Mesothelial cell of epicardium (in vitro differentiated cells): ENCODE measurements around the gene USP3. TPM values are rescaled to one million over a fixed set of nuclear protein-coding genes. Genes with fewer than 3 reads are reported as not detected.
"Not testable (repeated sequence)": the region's sequence is repeated elsewhere in the genome, so short reads cannot be mapped to it uniquely, and the experiment has no call there.

Experiments
- DNase-seq, 2 experiments: peaks; one replicate each; pipeline ENCODE4 v3.0.0; 2021; ENCODE audit warnings: low spot score in 2 of 2; ENCODE audit not compliant: unreplicated experiment in 2 of 2
- H3K27ac Mint-ChIP-seq: 2 replicates; pipeline ENCODE4 v1.8.0; 2021; ENCODE audit warnings: mixed read lengths
- H3K27me3 Mint-ChIP-seq: 2 replicates; pipeline ENCODE4 v1.8.0; 2021; ENCODE audit warnings: low read depth, mixed read lengths
- H3K36me3 Mint-ChIP-seq: 2 replicates; pipeline ENCODE4 v1.8.0; 2021; ENCODE audit warnings: mixed read lengths
- H3K4me1 Mint-ChIP-seq: 2 replicates; pipeline ENCODE4 v1.8.0; 2021; ENCODE audit warnings: mixed read lengths
- H3K4me3 Mint-ChIP-seq: 2 replicates; pipeline ENCODE4 v1.8.0; 2021; ENCODE audit warnings: mild to moderate bottlenecking, moderate library complexity, mixed read lengths
- H3K9me3 Mint-ChIP-seq: 2 replicates; pipeline ENCODE4 v1.8.0; 2021; ENCODE audit warnings: mixed read lengths
- CTCF ChIP-seq: fragments of 200-600 bp; sonication (generic); IDR thresholded peaks from one replicate; pipeline ENCODE4 v1.5.0; 2021; ENCODE audit warnings: antibody characterized with exemption; ENCODE audit not compliant: unreplicated experiment
- total RNA-seq: library from RNA; stranded (reverse); gene quantifications from 3 replicates; pipeline ENCODE4 v1.2.1, GENCODE V29; 2021

USP3 gene
- total RNA-seq, 1 donor from 2014 or later = 72.7 TPM

GRCh38 chr15:63612300-63612699, 107.9 kb downstream of the USP3 start:
- Mint-ChIP-seq H3K36me3 (peaks cover 49% of the 10 kb centered on the region), H3K27ac (no peak overlapping the region), H3K4me1 (peaks cover 12% of the 10 kb centered on the region), H3K27me3 (peaks cover 55% of the 10 kb centered on the region), H3K4me3 (no peak overlapping the region), H3K9me3 (no peaks in the 10 kb centered on the region)
- no peak for TF ChIP-seq CTCF
- DNase-seq = no peak

- Mint-ChIP-seq H3K27ac (peak overlapping the region; percentile 21), H3K27me3 (peaks cover 39% of the 10 kb centered on the region), H3K4me3 (no peak overlapping the region), H3K4me1 (peaks cover 3% of the 10 kb centered on the region), H3K9me3 (peaks cover 3% of the 10 kb centered on the region), H3K36me3 (peaks cover 51% of the 10 kb centered on the region)
- no peak for TF ChIP-seq CTCF
- DNase-seq = no peak
These were observed 111.5 kb downstream of the USP3 start for GRCh38 chr15:63615935-63616334.

GRCh38 chr15:63617147-63617546, 112.8 kb downstream of the USP3 start:
- Mint-ChIP-seq H3K36me3 (peaks cover 51% of the 10 kb centered on the region), H3K9me3 (peaks cover 11% of the 10 kb centered on the region), H3K27me3 (peaks cover 30% of the 10 kb centered on the region)
- not testable (repeated sequence) for DNase-seq, H3K4me1 Mint-ChIP-seq, H3K4me3 Mint-ChIP-seq, H3K27ac Mint-ChIP-seq

GRCh38 chr15:63617627-63618026, 113.2 kb downstream of the USP3 start:
- peaks cover 25% of the 10 kb centered on the region for H3K27me3 Mint-ChIP-seq
- H3K36me3 Mint-ChIP-seq = peaks cover 51% of the 10 kb centered on the region
- H3K27ac Mint-ChIP-seq, H3K4me3 Mint-ChIP-seq, DNase-seq, H3K4me1 Mint-ChIP-seq: not testable (repeated sequence)
- peaks cover 11% of the 10 kb centered on the region for H3K9me3 Mint-ChIP-seq

- H3K27ac Mint-ChIP-seq, H3K4me1 Mint-ChIP-seq, H3K4me3 Mint-ChIP-seq, H3K27me3 Mint-ChIP-seq, DNase-seq: not testable (repeated sequence)
- H3K36me3 Mint-ChIP-seq = peaks cover 61% of the 10 kb centered on the region
- peaks cover 11% of the 10 kb centered on the region for H3K9me3 Mint-ChIP-seq
These were observed 116.4 kb downstream of the USP3 start for GRCh38 chr15:63620760-63621159.

GRCh38 chr15:63623232-63623969, 119.0 kb downstream of the USP3 start:
- Mint-ChIP-seq H3K27me3 (no peaks in the 10 kb centered on the region), H3K9me3 (peaks cover 11% of the 10 kb centered on the region), H3K27ac (no peak overlapping the region), H3K36me3 (peaks cover 56% of the 10 kb centered on the region), H3K4me3 (no peak overlapping the region), H3K4me1 (no peaks in the 10 kb centered on the region)
- no peak for TF ChIP-seq CTCF
- no peak for DNase-seq

GRCh38 chr15:63626955-63627354, 122.6 kb downstream of the USP3 start:
- Mint-ChIP-seq H3K4me1 (no peaks in the 10 kb centered on the region), H3K27me3 (no peaks in the 10 kb centered on the region)

More at GRCh38 chr15:63626955-63627354, 122.6 kb downstream of the USP3 start:
- no peak for TF ChIP-seq CTCF
- H3K9me3 Mint-ChIP-seq = no peaks in the 10 kb centered on the region
- peaks cover 54% of the 10 kb centered on the region for H3K36me3 Mint-ChIP-seq
- DNase-seq = no peak
- no peak overlapping the region for H3K4me3 Mint-ChIP-seq
- no peak overlapping the region for H3K27ac Mint-ChIP-seq
